ENCODE results near the gene RELL1.

DNA sequence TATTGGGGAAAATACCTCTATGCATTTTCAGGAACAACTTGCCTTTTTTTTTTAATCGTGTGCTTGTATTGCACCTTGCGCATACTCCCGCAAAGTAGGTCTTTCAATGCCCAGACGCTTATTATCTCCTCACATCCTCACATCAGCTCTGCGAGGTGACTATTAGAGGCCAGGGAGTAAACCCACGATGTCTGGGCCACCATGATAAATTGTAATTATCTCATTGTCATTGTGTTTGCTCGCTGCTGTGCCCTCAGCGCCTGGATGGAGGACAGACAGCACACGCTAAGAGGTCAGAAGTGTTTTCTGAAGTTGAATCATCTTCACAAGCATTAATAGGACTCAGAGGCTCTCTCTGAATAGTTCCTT lies 1.0 kb upstream of the RELL1 start:
- TF ChIP-seq CTCF (IDR thresholded peaks at IDR 0.05; ENCODE audit: poor library complexity, severe bottlenecking), result no peak
- TF ChIP-seq EP300 (conservative IDR thresholded peaks at IDR 0.05; ENCODE audit: poor library complexity, severe bottlenecking), result no peak
- TF ChIP-seq RAD21 (conservative IDR thresholded peaks at IDR 0.05), result no peak
- no peak for TF ChIP-seq EZH2 (IDR thresholded peaks at IDR 0.05; ENCODE audit: borderline replicate concordance, insufficient read depth, low read length, poor library complexity, severe bottlenecking)

Measured in neural cell (in vitro differentiated cells).